Measurements from ENCODE around the gene LYSMD3.

Gene LYSMD3

GRCh38 chr5:90472783-90473395 lies 56.5 kb downstream of the LYSMD3 start:
- TF ChIP-seq, protein P1, sequence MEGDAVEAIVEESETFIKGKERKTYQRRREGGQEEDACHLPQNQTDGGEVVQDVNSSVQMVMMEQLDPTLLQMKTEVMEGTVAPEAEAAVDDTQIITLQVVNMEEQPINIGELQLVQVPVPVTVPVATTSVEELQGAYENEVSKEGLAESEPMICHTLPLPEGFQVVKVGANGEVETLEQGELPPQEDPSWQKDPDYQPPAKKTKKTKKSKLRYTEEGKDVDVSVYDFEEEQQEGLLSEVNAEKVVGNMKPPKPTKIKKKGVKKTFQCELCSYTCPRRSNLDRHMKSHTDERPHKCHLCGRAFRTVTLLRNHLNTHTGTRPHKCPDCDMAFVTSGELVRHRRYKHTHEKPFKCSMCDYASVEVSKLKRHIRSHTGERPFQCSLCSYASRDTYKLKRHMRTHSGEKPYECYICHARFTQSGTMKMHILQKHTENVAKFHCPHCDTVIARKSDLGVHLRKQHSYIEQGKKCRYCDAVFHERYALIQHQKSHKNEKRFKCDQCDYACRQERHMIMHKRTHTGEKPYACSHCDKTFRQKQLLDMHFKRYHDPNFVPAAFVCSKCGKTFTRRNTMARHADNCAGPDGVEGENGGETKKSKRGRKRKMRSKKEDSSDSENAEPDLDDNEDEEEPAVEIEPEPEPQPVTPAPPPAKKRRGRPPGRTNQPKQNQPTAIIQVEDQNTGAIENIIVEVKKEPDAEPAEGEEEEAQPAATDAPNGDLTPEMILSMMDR (IDR thresholded peaks at IDR 0.05; ENCODE audit: control insufficient read depth, extremely low read depth, insufficient read depth), result no peak
- DNase-seq (ENCODE audit: low read depth), result peak; percentile 10
- peak overlapping the region; percentile 79 for H3K4me3 ChIP-seq (ENCODE audit: low read depth, low read length)

Measured in LNCaP clone FGC (cell line).